DMS 273 (cell line): ENCODE results near the gene PRSS16.
"Not testable (repeated sequence)": the region's sequence is repeated elsewhere in the genome, so short reads cannot be mapped to it uniquely, and the experiment has no call there.

ENCODE experiments used
- DNase-seq: peaks from one replicate; lab custom pipeline; 2025; ENCODE audit not compliant: unreplicated experiment; lab: John Stamatoyannopoulos, UW

The PRSS16 gene

GRCh38 chr6:27241443-27241842 lies 6.1 kb upstream of the PRSS16 start:
- DNase-seq, result no peak

- DNase-seq, result no peak
These were observed 4.8 kb upstream of the PRSS16 start for GRCh38 chr6:27242589-27243265.

- DNase-seq, result no peak
These were observed 1.3 kb downstream of the PRSS16 start for GRCh38 chr6:27248783-27249182.

- no peak for DNase-seq
These were observed 3.0 kb downstream of the PRSS16 start for GRCh38 chr6:27250277-27251111.

- DNase-seq, result peak; percentile 96
These were observed 3.7 kb downstream of the PRSS16 start for GRCh38 chr6:27251112-27251605.

GRCh38 chr6:27251606-27252251 lies 4.2 kb downstream of the PRSS16 start:
- DNase-seq, result peak; percentile 96

GRCh38 chr6:27254566-27254965 lies 7.1 kb downstream of the PRSS16 start:
- DNase-seq, result no peak

GRCh38 chr6:27255866-27256265 lies 8.4 kb downstream of the PRSS16 start:
- DNase-seq, result no peak

- no peak for DNase-seq
These were observed 12.9 kb downstream of the PRSS16 start for GRCh38 chr6:27260369-27260768.

GRCh38 chr6:27260836-27261375 lies 13.4 kb downstream of the PRSS16 start:
- no peak for DNase-seq

- DNase-seq, result peak; percentile 8
These were observed 16.4 kb downstream of the PRSS16 start for GRCh38 chr6:27263886-27264285.

GRCh38 chr6:27267003-27267402 lies 19.5 kb downstream of the PRSS16 start:
- DNase-seq, result not testable (repeated sequence)

- DNase-seq, result no peak
These were observed 20.4 kb downstream of the PRSS16 start for GRCh38 chr6:27267857-27268434.

- DNase-seq, result no peak
These were observed 21.3 kb downstream of the PRSS16 start for GRCh38 chr6:27268803-27269202.

- DNase-seq, result peak; percentile 18
These were observed 26.3 kb downstream of the PRSS16 start for GRCh38 chr6:27273783-27274182.

GRCh38 chr6:27275025-27275956 lies 27.8 kb downstream of the PRSS16 start:
- peak; percentile 76 for DNase-seq

GRCh38 chr6:27279513-27280063 lies 32.1 kb downstream of the PRSS16 start:
- DNase-seq, result peak; percentile 60

- peak; percentile 90 for DNase-seq
These were observed 32.6 kb downstream of the PRSS16 start for GRCh38 chr6:27280064-27280539.

- peak; percentile 84 for DNase-seq
These were observed 33.1 kb downstream of the PRSS16 start for GRCh38 chr6:27280540-27281000.
